Duodenal mucosa (tissue), 2 donors: ENCODE measurements around the gene OR4D9.
"Not testable (repeated sequence)": the region's sequence is repeated elsewhere in the genome, so short reads cannot be mapped to it uniquely, and the experiment has no call there.

ENCODE experiments used
- H3K27ac ChIP-seq: one replicate; pipeline ENCODE4 v1.7.0; 2013; ENCODE audit warnings: low read depth, low read length
- H3K27me3 ChIP-seq, 2 donors: one replicate each; pipeline ENCODE4 v1.7.0; 2013; ENCODE audit warnings: low read length in 2 of 2, control low read depth in 1 of 2; ENCODE audit not compliant: insufficient read depth in 2 of 2, control insufficient read depth in 1 of 2
- H3K36me3 ChIP-seq, 2 donors: one replicate each; pipeline ENCODE4 v1.7.0; 2013; ENCODE audit warnings: low read length in 2 of 2, control low read depth in 1 of 2; ENCODE audit not compliant: insufficient read depth in 2 of 2, control insufficient read depth in 1 of 2
- H3K4me1 ChIP-seq, 2 donors: one replicate each; pipeline ENCODE4 v1.7.0; 2013; ENCODE audit warnings: low read length in 2 of 2, control low read depth in 1 of 2; ENCODE audit not compliant: insufficient read depth in 2 of 2, control insufficient read depth in 1 of 2
- H3K4me3 ChIP-seq, 2 donors: one replicate each; pipeline ENCODE4 v1.7.0; 2013; ENCODE audit warnings: low read length in 2 of 2, low read depth in 1 of 2
- H3K9ac ChIP-seq, 2 donors: one replicate each; pipeline ENCODE4 v1.7.0; 2013; ENCODE audit warnings: low read length in 2 of 2, low read depth in 1 of 2
- H3K9me3 ChIP-seq, 2 donors: one replicate each; pipeline ENCODE4 v1.7.0; 2013; ENCODE audit warnings: low read length in 2 of 2, control low read depth in 1 of 2; ENCODE audit not compliant: control insufficient read depth in 1 of 2

Gene OR4D9

GRCh38 chr11:59520741-59521140, 9.4 kb downstream of the OR4D9 start:
- Histone ChIP-seq H3K9ac (no peak overlapping the region), H3K9me3 (no peaks in the 10 kb centered on the region), H3K27ac (no peak overlapping the region), H3K27me3 (peaks cover 0 to 4% of the 10 kb centered on the region in 2 donors), H3K4me1 (no peaks in the 10 kb centered on the region), H3K36me3 (no peaks in the 10 kb centered on the region), H3K4me3 (no peak overlapping the region)

GRCh38 chr11:59523541-59523940, 12.2 kb downstream of the OR4D9 start:
- Histone ChIP-seq H3K36me3 (no peaks in the 10 kb centered on the region), H3K27ac (no peak overlapping the region), H3K27me3 (peaks cover 0 to 4% of the 10 kb centered on the region in 2 donors), H3K9ac (no peak overlapping the region), H3K9me3 (no peaks in the 10 kb centered on the region), H3K4me3 (no peak overlapping the region), H3K4me1 (no peaks in the 10 kb centered on the region)

- no peak overlapping the region for H3K9ac ChIP-seq
- no peak overlapping the region for H3K4me3 ChIP-seq
- no peaks in the 10 kb centered on the region for H3K36me3 ChIP-seq
- H3K4me1 ChIP-seq, result no peaks in the 10 kb centered on the region
- H3K27me3 ChIP-seq, result no peaks in the 10 kb centered on the region
- no peaks in the 10 kb centered on the region for H3K9me3 ChIP-seq
- no peak overlapping the region for H3K27ac ChIP-seq
These were observed 17.4 kb downstream of the OR4D9 start for GRCh38 chr11:59528711-59529110.

- Histone ChIP-seq H3K4me3 (no peak overlapping the region), H3K9ac (no peak overlapping the region), H3K36me3 (no peaks in the 10 kb centered on the region), H3K27me3 (no peaks in the 10 kb centered on the region), H3K4me1 (peaks cover 0 to 5% of the 10 kb centered on the region in 2 donors), H3K27ac (no peak overlapping the region), H3K9me3 (no peaks in the 10 kb centered on the region)
These were observed 21.3 kb downstream of the OR4D9 start for GRCh38 chr11:59532620-59533019.

- no peak overlapping the region for H3K27ac ChIP-seq
- H3K27me3 ChIP-seq, result no peaks in the 10 kb centered on the region
- H3K4me3 ChIP-seq, result no peak overlapping the region
- H3K36me3 ChIP-seq, result no peaks in the 10 kb centered on the region
- no peak overlapping the region for H3K9ac ChIP-seq
- peaks cover 0 to 8% of the 10 kb centered on the region in 2 donors for H3K4me1 ChIP-seq
- no peaks in the 10 kb centered on the region for H3K9me3 ChIP-seq
These were observed 23.3 kb downstream of the OR4D9 start for GRCh38 chr11:59534676-59535075.

- Histone ChIP-seq H3K36me3 (no peaks in the 10 kb centered on the region), H3K27me3 (no peaks in the 10 kb centered on the region), H3K4me1 (peaks cover 0 to 4% of the 10 kb centered on the region in 2 donors), H3K27ac (no peak overlapping the region), H3K9ac (no peak overlapping the region), H3K4me3 (no peak overlapping the region), H3K9me3 (no peaks in the 10 kb centered on the region)
These were observed 30.9 kb downstream of the OR4D9 start for GRCh38 chr11:59542142-59542810.

GRCh38 chr11:59543713-59544112, 32.4 kb downstream of the OR4D9 start:
- not testable (repeated sequence) for H3K27ac ChIP-seq, H3K4me3 ChIP-seq, H3K4me1 ChIP-seq, H3K36me3 ChIP-seq, H3K9me3 ChIP-seq, H3K27me3 ChIP-seq, H3K9ac ChIP-seq

- H3K9ac ChIP-seq, result no peak overlapping the region
- H3K36me3 ChIP-seq, result no peaks in the 10 kb centered on the region
- H3K4me1 ChIP-seq, result no peaks in the 10 kb centered on the region
- no peak overlapping the region for H3K27ac ChIP-seq
- H3K4me3 ChIP-seq, result no peak overlapping the region
- no peaks in the 10 kb centered on the region for H3K9me3 ChIP-seq
- no peaks in the 10 kb centered on the region for H3K27me3 ChIP-seq
These were observed 33.5 kb downstream of the OR4D9 start for GRCh38 chr11:59544869-59545178.

- Histone ChIP-seq H3K9me3 (no peaks in the 10 kb centered on the region), H3K27me3 (no peaks in the 10 kb centered on the region), H3K4me1 (peaks cover 0 to 4% of the 10 kb centered on the region in 2 donors)
These were observed 34.1 kb downstream of the OR4D9 start for GRCh38 chr11:59545179-59546020.

GRCh38 chr11:59547605-59548308, 36.4 kb downstream of the OR4D9 start:
- not testable (repeated sequence) for H3K9ac ChIP-seq
- peaks cover 7 to 14% of the 10 kb centered on the region in 2 donors for H3K4me1 ChIP-seq

More at GRCh38 chr11:59545179-59546020, 34.1 kb downstream of the OR4D9 start:
- Histone ChIP-seq H3K9ac (no peak overlapping the region), H3K36me3 (no peaks in the 10 kb centered on the region), H3K27ac (no peak overlapping the region), H3K4me3 (no peak overlapping the region)

More at GRCh38 chr11:59547605-59548308, 36.4 kb downstream of the OR4D9 start:
- H3K36me3 ChIP-seq, H3K27me3 ChIP-seq, H3K4me3 ChIP-seq, H3K27ac ChIP-seq, H3K9me3 ChIP-seq: not testable (repeated sequence)
